Mucosa of descending colon (tissue), 3 donors: ENCODE data around the gene SORCS2. TPM values are rescaled to one million over a fixed set of nuclear protein-coding genes. Genes with fewer than 3 reads are reported as not detected.
A peak's percentile ranks its signal among the peaks of the same experiment; 100 is the strongest.

Source experiments
- ATAC-seq: fragments of 200-7000 bp; cut with Tn5 transposase; one replicate; pipeline ENCODE4 v1.9.1; 2020; ENCODE audit warnings: mild to moderate bottlenecking, moderate library complexity
- DNase-seq, 3 donors: peaks; one replicate each; pipeline ENCODE4 v3.0.0-alpha.2; 2020
- H3K36me3 ChIP-seq: fragments of 200-600 bp; one replicate; pipeline ENCODE4 v1.8.0; 2021; ENCODE audit warnings: low read depth, mild to moderate bottlenecking
- H3K4me1 ChIP-seq: fragments of 200-600 bp; one replicate; pipeline ENCODE4 v1.8.0; 2021; ENCODE audit warnings: low read depth, mild to moderate bottlenecking
- H3K4me3 ChIP-seq: fragments of 200-600 bp; one replicate; pipeline ENCODE4 v1.8.0; 2021; ENCODE audit warnings: mild to moderate bottlenecking
- H3K9me3 ChIP-seq: fragments of 200-600 bp; one replicate; pipeline ENCODE4 v1.8.0; 2021; ENCODE audit warnings: mild to moderate bottlenecking
- intact Hi-C, 2 donors: fragments of 100-400 bp; cut with DNase I in 1 of 2; cut with micrococcal nuclease in 1 of 2; formaldehyde crosslinking; loops; one replicate each; pipeline versions ENCODE4 v1.11.0 to v1.11.1; 2022; cut with DNase I, micrococcal nuclease
- total RNA-seq, 3 donors: library from RNA; stranded (reverse); fragmentation: NEBNext Ultra II Directional in 2 of 3; extraction: Animal tissue kit (Norgen Biotek cat#: 25700) in 2 of 3; gene quantifications; one replicate each; pipeline versions ENCODE4 v1.2.1 to v1.2.4, GENCODE V29; 2021 to 2023
- TF ChIP-seq, protein P1 (sequence below): fragments of 200-600 bp; IDR thresholded peaks from one replicate; pipeline ENCODE4 v1.8.0; 2022; ENCODE audit warnings: antibody characterized with exemption, mild to moderate bottlenecking
- donor health status: DM: no; HTN: no; CAD: no; lungs with moderate emphysema.
- donor health status: DM: no; HTN: no; CAD: no.
- donor health status: DM: no; HTN: yes; CAD: no.

Gene SORCS2
- total RNA-seq, 3 donors from 2014 or later: 0.20 to 3.1 (median 1.5) TPM

- no peaks in the 10 kb centered on the region for H3K4me1 ChIP-seq
- TF ChIP-seq, protein P1, sequence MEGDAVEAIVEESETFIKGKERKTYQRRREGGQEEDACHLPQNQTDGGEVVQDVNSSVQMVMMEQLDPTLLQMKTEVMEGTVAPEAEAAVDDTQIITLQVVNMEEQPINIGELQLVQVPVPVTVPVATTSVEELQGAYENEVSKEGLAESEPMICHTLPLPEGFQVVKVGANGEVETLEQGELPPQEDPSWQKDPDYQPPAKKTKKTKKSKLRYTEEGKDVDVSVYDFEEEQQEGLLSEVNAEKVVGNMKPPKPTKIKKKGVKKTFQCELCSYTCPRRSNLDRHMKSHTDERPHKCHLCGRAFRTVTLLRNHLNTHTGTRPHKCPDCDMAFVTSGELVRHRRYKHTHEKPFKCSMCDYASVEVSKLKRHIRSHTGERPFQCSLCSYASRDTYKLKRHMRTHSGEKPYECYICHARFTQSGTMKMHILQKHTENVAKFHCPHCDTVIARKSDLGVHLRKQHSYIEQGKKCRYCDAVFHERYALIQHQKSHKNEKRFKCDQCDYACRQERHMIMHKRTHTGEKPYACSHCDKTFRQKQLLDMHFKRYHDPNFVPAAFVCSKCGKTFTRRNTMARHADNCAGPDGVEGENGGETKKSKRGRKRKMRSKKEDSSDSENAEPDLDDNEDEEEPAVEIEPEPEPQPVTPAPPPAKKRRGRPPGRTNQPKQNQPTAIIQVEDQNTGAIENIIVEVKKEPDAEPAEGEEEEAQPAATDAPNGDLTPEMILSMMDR: no peak
- H3K4me3 ChIP-seq: no peak overlapping the region
- intact Hi-C loops: no loop called here
- DNase-seq: peak in 1 of 3 donors; percentile 14
- no peaks in the 10 kb centered on the region for H3K36me3 ChIP-seq
- H3K9me3 ChIP-seq: no peaks in the 10 kb centered on the region
- ATAC-seq: no peak
Observed at GRCh38 chr4:7753271-7753670, 560.9 kb downstream of the SORCS2 start.

DNA sequence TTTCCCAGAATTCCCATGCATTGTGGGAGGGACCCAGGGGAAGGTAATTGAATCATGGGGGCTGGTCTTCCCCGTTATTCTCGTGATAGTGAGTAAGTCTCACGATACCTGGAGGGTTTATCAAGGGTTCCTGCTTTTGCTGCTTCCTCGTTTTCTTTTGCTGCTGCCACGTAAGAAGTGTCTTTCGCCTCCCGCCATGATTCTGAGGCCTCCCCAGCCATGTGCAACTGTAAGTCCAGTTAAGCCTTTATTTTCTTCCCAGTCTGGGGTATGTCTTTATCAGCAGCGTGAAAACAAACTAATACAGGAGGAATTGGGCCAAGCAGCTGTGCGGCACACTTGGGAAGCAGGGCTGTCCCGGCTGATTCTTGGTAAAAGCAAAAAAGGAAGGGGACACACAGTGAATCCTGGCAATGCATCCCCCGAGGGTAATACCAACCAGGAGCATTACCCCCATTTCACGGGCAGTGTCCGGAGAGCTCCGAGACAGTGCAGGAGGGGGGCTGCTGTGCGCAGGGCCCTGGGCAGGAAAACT, 561.7 kb downstream of the SORCS2 start:
- intact Hi-C loops: no loop called here
- TF ChIP-seq, protein P1: no peak

DNA sequence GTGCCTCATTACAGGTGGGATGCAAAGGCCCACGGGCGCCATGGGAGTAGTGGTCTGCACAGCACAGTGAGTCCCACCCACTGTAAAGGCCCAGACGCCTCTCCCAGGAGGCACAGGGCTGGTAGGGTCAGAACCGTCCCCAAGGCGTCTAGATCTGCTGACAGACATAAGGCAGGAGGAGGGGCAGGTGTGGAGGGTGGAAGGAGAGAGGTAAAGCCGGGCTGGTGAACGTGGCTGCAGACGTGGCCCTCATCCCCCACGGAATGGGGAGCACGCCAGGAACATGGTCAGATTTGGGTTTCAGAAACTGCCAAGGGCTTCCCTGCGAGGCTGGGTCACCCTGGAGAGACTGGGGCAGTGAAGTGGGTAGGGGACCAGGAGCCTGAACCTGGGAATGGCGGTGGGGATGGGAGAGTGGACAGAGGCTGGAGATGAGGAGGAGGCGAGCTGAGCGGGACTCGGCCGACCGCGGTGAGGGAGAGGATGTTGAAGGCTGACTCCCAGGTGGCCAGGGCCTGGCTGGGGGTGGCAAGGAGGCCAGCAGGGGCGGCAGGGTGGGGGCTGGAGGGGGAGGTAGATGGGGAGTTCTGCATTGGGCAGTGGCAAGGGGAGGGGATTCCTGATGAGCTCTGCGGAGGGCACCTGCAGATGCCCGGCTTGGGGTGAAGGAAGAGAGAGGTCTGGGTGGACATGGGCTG, 562.4 kb downstream of the SORCS2 start:
- TF ChIP-seq, protein P1: no peak
- peak in 1 of 3 donors; percentile 34 for DNase-seq
- ATAC-seq: no peak
- H3K4me3 ChIP-seq: no peak overlapping the region
- no peaks in the 10 kb centered on the region for H3K4me1 ChIP-seq
- intact Hi-C loops: no loop called here
- no peaks in the 10 kb centered on the region for H3K36me3 ChIP-seq
- no peaks in the 10 kb centered on the region for H3K9me3 ChIP-seq

More for the DNA sequence above, 561.7 kb downstream of the SORCS2 start:
- ATAC-seq: no peak
- Histone ChIP-seq H3K4me3 (no peak overlapping the region), H3K4me1 (no peaks in the 10 kb centered on the region), H3K9me3 (no peaks in the 10 kb centered on the region), H3K36me3 (no peaks in the 10 kb centered on the region)
- no peak for DNase-seq

GRCh38 chr4:7755561-7755960, 563.2 kb downstream of the SORCS2 start:
- TF ChIP-seq, protein P1: no peak
- no peak for DNase-seq
- no peaks in the 10 kb centered on the region for H3K4me1 ChIP-seq
- no peak for ATAC-seq
- H3K9me3 ChIP-seq: no peaks in the 10 kb centered on the region
- intact Hi-C loops: no loop called here
- no peaks in the 10 kb centered on the region for H3K36me3 ChIP-seq
- no peak overlapping the region for H3K4me3 ChIP-seq

DNA sequence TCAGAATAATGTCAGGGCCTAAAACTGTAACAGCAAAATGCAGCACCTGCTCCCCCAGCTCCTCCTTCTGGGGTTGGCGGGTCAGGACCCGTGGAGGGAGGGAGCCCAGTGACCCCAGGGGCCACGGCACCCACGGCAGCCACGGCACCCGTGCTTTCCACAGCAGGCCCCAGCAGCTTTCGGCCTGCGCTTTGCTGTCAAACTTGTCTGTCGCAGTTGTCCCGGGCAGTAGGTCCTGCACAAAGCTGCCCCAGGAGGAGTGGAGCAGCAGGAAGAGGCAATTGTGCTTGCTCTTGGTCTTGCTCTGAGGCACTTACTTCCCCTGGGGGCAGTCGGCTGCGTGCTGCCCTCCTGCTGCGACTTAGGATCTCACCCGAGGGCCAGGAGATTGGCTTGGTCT, 563.7 kb downstream of the SORCS2 start:
- TF ChIP-seq, protein P1: no peak
- intact Hi-C loops: no loop called here
- Histone ChIP-seq H3K4me1 (no peaks in the 10 kb centered on the region), H3K36me3 (no peaks in the 10 kb centered on the region), H3K4me3 (no peak overlapping the region), H3K9me3 (no peaks in the 10 kb centered on the region)
- DNase-seq: peak in 1 of 3 donors; percentile 18
- ATAC-seq: no peak
